ENCODE results near the gene RPL35A. TPM values are rescaled to one million over a fixed set of nuclear protein-coding genes. Genes with fewer than 3 reads are reported as not detected.
"Not testable (repeated sequence)": the region's sequence is repeated elsewhere in the genome, so short reads cannot be mapped to it uniquely, and the experiment has no call there.

Gene RPL35A
- total RNA-seq: 345 TPM

DNA sequence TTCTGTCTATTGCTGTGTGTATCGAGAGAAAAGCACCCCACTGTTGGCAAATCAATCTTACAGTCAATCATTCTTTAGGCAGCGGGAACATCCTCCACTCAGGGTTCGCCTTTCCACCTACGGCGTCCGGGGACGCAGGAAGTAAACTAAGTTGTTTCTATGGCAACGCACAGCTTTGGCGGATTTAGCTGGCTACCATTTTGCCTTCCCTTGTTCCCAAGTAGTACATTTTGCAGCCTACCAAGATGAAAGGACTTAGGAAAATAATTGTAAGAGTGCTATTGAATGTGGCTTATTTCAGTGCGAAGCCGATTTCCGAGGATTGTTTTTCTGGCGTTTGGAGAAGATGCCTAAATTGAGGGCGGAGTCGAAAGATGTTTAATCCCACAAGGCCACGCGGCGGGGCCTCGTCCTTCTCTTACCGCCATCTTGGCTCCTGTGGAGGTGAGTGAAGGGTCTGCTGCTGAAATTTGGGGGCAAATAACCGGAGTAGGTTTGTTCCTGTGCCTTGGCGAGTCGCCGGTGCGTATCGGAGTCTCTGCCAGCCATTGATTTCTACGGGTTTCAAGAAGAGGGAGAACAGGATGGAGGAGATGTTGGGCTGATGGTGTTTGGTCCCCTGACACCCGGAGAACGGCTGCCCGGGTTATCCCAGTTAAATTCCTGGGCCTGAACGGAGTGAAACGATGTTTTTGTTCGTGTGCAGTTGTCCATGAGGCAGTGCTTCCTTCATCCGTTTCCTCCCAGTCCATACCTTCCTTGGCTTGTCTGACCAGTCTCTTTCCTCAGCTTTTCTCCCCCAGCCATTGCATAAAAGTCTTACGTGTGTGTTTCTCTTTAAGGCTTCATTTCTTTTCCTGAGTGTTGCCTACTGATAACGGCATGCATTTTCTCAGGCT lies at the start of gene RPL35A:
Gene RPL35A, plus strand, starts transcription at position 413 of the 899 bp plus-strand sequence. CDS start 778 bp downstream, outside the sequence.
- DNase-seq (ENCODE audit: low read depth in 2 of 3, low spot score in 2 of 3): peak; percentile 93 to 97 (median 96)

DNA sequence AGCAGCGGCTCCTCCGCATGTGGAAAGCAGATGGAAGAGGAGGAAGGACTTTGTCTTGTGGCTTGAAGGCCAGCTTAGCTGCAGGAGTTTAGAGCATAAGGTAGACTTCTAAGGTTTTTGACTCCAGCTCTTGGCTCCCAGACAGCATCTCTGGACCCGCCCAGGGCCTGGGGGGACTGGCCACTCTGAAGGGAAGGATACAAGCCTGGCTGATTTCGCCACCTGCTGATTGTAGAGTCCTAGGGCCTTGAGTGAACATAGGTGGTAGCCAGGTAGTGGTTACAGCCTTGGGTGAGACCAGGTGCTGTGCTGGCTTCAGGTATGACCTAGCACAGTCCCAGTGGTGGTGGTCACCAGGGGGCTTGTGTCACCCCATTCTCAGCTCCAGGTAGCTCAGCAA lies 48.4 kb upstream of the RPL35A start:
- DNase-seq (ENCODE audit: low read depth in 2 of 3, low spot score in 2 of 3): no peak

DNA sequence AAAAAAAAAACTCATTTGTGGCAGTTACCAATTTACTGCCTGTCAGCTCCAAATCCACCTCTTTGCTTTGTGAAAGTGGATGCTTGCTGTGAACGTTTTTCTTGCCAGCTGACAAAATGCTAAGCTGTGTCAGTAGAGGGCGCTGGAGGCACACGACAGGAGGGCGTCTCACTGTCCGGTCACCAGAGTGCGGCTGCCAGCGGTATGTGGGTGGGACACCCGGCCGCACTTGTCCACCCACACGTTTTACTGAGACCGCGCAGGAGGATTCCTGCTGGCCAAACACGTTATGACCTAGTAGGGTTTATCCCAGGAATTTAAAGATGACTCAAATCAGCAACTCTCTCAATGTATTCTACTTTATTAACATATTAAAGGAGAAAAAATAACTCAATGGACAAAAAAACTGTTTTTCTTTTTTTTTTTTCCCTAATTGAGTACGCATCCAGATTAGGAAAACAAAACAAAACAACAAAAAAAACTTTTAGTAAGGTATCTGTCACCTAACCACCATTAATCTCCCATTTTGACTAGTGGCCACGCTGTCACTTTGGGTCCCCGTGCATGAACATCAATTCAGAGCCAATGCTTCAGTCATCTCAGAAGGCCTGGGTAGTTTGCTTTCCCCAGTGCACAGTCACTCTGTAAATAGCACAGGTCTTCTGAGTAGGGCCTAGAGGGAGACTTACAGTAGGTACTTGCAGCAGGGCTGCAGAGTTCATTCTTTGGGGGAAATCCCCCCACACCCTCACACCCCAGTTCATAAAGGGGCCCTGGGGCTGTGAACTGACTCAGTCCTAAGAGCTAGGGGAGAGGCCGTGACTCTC lies 43.8 kb upstream of the RPL35A start:
- peak; percentile 49 to 86 (median 78) for DNase-seq (ENCODE audit: low read depth in 2 of 3, low spot score in 2 of 3)

DNA sequence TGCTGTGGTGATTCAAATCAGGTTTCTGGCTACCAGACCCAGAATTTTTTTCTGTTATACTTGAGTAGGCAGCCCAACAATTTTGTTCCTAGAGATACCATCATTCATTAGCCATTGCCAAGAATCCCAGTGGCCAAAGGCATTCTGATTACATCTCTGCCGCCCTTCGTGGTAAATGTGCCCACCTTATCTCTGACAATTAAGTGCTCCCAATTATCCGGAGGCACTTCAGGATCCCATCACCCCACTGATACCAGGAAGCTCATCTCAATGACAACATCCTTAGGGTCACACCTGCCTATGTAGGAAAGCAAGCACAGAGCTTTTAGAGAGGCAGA lies 43.2 kb upstream of the RPL35A start:
- no peak for DNase-seq (ENCODE audit: low read depth in 2 of 3, low spot score in 2 of 3)

DNA sequence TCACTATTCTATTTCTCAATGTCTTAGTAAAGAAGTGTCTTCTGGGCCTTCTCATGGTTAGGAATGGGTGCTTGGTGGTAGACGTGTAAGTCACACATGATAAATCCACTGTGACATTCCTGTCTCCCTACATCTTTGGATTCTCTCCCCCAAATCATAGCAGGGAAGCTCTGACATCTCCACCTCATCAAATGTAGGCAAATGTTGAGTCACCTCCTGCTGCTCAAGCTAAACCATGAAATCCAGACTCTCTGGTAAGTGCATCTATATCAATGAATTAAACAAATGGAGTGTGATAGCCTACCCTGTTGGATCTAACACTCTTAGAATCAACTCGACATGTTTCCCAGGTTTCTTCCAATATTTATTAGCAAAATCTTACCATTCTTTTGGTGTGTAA lies 42.8 kb upstream of the RPL35A start:
- DNase-seq (ENCODE audit: low read depth in 2 of 3, low spot score in 2 of 3): no peak

DNA sequence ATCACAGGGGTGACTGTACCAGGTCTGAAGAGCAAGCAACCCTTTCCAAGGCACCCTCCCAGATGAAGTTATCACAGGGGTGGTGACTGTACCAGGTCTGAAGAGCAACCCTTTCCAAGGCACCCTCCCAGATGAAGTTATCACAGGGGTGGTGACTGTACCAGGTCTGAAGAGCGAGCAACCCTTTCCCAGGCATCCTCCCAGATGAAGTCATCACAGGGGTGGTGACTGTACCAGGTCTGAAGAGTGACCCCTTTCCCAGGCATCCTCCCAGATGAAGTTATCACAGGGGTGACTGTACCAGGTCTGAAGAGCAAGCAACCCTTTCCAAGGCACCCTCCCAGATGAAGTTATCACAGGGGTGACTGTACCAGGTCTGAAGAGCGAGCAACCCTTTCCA lies 41.4 kb upstream of the RPL35A start:
- DNase-seq (ENCODE audit: low read depth in 2 of 3, low spot score in 2 of 3): not testable (repeated sequence)

DNA sequence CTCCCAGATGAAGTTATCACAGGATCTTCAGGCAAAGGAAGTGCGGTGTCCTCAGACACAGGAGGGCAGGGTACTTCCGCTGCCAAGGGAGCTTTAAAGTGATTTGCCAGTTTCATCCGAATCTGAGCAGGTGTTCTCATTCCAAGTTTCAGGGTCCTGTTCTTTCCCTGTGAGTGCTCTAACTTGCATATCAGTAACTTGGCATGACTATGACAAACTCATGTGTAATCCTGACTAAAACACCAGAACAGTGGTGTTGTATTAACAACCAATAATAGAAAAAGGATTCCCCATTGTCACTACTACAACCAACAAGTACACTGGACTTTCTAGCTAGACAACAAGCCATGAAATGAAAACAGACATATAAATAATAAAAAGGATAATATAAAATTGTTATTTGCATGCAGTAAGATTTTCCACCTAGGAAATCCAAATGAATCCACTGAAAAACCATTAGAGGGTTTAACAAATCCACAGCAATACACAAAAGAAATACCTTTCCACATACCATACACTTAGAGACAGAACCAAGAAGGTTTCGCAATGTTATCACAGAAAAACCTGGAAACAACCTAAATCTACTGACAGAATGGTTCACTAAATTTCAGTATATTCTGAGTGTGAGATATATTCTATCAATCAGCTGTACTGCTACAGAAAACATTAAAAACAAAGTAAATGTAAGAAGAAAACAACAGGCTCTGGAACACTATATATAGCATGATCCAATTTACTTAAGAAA lies 40.9 kb upstream of the RPL35A start:
- DNase-seq (ENCODE audit: low read depth in 2 of 3, low spot score in 2 of 3): no peak

DNA sequence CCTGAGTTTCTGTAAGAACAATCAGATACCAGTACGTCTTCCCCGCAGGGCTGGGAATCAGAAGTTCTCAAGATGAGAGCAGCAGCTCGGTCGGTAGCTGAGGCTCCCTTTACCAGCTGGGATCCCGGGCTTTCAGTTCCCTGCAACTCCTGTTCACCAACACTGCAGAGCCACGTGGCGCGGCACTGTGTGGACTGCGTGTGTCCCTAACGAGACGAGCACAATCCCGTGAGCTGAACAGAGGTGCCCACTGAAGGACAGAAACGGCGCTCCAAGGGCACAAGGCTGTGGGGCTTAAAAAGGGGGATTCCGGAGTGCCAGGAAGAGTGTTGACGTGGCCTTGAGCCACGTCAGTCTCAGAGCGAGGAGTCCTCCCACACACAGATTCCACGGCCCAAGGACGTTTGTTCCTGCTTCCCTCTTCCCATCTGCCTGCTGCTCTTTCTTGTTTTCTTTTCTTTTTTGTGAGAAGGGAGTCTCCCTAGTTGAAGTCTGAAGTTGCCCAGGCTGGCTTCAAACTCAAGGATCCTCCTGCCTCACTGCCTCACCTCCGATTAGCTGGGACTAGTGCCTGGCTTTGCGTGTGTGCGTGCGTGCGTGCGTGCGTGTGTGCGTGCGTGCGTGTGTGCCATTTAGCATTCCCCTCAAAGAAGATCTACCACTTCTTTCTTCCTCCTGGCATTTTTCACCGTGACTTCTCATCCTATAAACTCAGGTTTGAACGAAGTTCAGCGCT lies 37.1 kb upstream of the RPL35A start:
- no peak for DNase-seq (ENCODE audit: low read depth in 2 of 3, low spot score in 2 of 3)

DNA sequence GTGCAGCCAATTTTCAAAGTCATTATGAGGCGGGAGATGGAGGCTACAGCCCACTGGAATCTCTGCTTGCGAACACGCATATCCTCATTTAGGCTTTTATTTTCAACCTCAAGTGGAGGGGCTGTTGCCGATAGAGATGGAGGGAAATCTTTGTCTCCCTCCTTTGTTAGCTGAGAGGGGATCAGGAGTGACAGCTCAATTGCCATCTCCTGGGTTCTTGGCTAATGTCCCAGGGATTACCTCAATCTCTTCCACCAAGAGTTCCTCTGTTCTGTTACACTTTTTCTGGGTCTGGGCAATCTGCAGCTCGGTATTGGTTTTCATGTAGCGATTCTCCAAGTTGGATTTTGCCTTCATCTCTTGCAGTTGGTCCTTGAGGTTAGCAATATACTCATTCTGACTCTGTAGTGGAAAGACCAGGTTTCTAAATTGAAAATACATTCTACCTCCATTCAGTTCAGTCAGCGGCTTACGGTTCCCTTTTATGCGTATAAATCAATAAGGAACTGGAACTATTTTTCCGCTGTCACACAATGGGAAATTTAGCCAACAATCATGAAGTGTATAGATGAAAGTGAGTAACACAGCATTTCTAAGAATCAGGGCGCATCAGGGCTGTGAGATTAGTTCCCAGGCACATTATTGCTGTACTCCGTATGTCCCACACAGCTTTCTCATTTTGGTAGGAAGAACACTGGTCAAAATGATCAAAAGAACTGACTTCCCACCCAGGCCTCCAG lies 36.2 kb upstream of the RPL35A start:
- DNase-seq (ENCODE audit: low read depth in 2 of 3, low spot score in 2 of 3): no peak

DNA sequence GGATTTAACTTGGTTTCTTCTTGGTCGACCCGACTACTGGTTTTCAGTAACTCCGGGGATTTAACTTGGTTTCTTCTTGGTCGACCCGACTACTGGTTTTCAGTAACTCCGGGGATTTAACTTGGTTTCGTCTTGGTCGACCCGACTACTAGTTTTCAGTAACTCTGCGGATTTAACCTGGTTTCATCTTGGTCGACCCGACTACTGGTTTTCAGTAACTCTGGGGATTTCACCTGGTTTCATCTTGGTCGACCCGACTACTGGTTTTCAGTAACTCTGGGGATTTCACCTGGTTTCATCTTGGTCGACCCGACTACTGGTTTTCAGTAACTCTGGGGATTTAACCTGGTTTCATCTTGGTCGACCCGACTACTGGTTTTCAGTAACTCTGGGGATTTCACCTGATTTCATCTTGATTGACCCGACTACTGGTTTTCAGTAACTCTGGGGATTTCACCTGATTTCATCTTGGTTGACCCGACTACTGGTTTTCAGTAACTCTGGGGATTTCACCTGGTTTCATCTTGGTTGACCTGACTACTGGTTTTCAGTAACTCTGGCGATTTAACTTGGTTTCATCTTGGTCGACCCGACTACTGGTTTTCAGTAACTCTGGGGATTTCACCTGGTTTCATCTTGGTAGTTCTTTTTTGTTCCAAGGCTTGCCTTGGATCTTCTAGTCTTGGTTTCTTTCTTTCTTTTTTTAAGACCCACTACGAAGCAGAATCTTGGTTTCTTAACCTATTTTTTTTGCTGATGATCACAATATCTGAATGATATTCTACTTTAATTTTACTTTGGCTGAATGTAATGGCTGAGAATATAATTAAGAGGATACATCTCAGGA lies 28.3 kb upstream of the RPL35A start:
- not testable (repeated sequence) for DNase-seq (ENCODE audit: low read depth in 2 of 3, low spot score in 2 of 3)

DNA sequence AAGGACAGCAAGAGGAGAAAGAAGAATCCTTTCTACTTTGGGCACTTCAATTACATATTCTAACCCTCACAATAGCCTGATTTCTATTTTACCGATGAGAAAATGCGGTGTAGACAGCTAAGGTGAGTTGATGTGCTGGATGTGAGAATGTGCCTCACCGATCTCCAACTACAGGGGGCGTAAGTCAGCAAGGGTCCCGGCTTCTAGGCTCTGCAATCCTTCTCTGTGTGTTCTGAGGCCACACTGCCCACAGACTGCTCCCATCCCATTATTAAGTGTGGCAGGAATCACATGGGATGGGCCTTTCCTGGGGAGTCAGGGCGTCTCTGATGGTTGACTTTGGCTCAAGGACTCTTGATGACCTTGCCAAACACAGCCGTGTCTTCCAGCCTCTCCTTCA lies 23.6 kb upstream of the RPL35A start:
- DNase-seq (ENCODE audit: low read depth in 2 of 3, low spot score in 2 of 3): peak in 1 of 3 donors; percentile 6

DNA sequence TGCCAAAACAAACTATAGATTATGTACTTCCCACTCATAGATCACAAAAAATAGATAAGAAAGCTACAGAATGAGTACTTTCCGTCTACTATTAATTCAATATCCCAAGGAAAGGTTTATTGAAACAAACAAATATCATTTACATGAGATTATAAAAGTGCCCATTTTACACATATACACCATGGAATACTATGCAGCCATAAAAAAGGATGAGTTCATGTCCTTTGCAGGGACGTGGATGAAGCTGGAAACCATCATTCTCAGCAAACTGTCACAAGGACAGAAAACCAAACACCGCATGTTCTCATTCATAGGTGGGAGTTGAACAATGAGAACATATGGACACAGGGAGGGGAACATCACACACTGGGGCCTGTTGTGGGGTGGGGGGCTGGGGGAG lies 22.4 kb upstream of the RPL35A start:
- not testable (repeated sequence) for DNase-seq (ENCODE audit: low read depth in 2 of 3, low spot score in 2 of 3)

DNA sequence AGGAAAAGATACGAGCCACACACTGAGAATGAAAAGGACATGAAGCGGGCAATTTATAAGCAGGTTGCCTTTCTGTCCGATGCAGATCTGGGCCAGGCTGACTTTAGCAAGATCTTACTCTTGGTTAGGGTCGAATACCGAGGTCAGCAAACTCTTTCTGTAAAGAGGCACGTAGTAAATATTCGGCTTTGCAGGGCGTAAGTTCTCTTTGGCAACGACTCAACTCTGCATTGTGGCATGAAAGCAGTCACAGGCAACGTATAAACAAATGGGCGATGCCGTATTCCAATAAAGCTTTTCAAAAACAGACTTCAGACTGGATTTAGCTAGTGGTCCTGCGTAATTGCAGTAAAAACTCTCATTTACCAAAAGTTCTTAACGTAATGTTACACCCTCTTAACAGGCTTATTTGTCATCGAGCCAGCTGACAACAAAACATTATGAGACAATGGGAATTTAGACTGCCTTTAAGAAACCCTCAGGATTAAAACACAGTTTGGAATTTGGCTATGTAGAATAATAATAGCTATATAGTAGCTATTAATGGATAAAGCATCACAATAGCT lies 13.1 kb upstream of the RPL35A start:
- DNase-seq (ENCODE audit: low read depth in 2 of 3, low spot score in 2 of 3): no peak

DNA sequence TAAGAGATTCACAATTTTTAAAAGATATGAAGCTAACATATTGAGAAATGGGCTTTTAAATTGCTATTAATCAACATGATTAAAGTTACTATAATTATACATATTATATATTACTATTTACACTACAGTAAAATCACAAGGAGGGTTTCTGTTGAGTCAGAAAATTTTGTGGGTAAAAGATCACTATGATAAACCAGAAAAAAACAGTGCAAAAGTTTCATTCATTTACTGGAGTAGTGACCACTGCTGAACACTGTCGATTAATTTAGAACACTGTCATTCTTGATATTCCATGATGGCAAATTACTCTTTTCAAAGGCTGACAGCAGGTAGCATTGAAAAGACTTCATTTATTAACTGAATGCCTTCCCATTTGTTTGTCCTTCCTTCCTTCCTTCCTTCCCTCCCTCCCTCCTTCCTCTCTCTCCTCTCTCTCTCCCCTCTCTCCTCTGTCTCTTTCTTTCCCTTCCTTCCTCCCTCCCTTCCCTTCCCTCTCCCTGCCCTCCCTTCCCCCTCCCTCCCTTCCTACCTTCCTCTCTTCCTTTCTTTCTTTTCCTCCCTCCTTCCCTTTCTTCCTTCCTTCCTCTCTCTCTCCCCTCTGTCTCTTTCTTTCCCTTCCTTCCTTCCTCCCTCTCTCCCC lies 9.1 kb upstream of the RPL35A start:
- DNase-seq (ENCODE audit: low read depth in 2 of 3, low spot score in 2 of 3): no peak

DNA sequence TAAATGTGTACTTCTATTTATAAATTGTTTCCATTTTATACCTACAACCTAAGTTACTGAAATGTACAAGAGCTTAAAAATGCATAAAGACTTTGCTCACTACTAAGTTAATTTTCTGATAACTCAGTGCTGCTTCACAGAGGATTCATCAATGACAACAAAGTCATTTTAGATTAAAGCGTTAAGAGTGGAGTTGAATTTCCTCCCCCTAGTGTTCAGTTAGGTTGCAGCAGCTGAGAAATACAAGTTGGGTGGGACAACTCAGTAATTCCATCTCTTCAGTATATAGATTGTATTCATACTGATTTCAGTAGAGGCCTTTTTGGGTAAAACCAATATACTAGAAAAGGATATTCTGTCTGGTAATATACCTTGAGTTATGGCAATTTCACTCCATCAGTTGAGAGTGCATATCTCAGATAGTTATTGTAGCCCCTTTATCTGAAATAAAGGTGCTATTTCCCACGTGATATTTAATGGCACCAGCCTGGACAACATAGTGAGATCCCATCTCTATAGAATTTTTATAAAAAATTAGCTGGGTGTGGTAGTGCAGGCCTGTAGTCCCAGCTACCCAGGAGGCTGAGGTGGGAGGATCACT lies 6.9 kb upstream of the RPL35A start:
- peak in 2 of 3 donors; percentile 34 to 62 for DNase-seq (ENCODE audit: low read depth in 2 of 3, low spot score in 2 of 3)

DNA sequence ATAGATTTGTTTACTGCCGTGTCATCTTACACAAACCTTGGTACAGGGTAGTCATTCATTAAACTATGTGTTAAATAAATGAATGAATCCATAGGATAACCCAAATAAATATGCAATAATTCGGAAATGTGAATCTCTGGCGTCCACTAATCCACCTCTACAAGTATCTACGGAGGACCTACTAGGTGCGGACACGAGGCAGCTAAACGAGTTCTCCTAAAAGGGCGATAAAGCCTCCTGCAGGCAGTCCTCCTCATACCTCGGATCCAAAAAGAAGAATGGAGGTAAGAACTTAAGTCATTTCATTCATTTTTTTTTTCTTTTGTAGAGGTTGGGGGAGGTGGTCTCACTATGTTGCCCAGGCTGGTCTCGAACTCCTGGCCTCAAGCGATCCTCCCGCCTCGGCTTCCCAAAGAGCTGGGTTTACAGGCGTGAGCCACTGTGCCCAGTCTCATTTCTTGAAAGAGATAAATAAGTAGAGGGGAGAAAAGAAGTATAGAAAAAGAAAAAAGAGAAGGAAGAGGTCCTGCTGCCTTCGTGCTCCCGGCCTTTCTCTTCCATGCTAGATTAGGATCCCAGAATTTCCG lies 706 bp upstream of the RPL35A start:
- DNase-seq (ENCODE audit: low read depth in 2 of 3, low spot score in 2 of 3): no peak

DNA sequence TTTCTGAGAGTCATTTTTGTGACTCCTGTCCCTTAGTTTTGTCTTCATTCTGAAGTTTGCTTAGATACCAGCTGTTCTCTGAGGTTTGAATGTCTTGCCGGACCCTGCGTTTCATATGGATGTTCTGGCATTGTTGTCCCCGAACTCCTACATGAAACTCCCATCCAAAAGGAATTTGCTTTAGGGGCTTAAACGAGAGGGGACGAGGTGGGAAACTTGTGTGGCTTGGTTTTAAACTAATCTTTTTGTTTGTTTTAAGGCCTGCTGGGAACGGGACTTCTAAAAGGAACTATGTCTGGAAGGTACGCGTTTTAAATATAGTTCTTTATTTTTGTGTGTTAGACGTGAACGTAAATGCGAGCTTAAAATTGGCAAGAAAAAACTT lies 679 bp downstream of the RPL35A start:
- no peak for DNase-seq (ENCODE audit: low read depth in 2 of 3, low spot score in 2 of 3)
